ENCODE results near the gene RIBC2.

GRCh38 chr22:45476814-45477213 lies 63.3 kb downstream of the RIBC2 start:
- TF ChIP-seq EP300 (IDR thresholded peaks at IDR 0.05) (no peak), CTCF (IDR thresholded peaks at IDR 0.05) (no peak)

Data from sigmoid colon (tissue), 4 donors.